Transverse colon (tissue), 4 donors: ENCODE measurements around the gene CDH13. TPM values are rescaled to one million over a fixed set of nuclear protein-coding genes. Genes with fewer than 3 reads are reported as not detected.
A peak's percentile ranks its signal among the peaks of the same experiment; 100 is the strongest.

Experiments used
- DNase-seq: peaks from one replicate; pipeline ENCODE4 v3.0.0-alpha.2; 2019
- H3K27ac ChIP-seq, 4 donors: fragments of 200-600 bp; sonication (generic); 2 replicates each; pipeline ENCODE4 v1.5.1; 2016 to 2018; ENCODE audit warnings: inconsistent platforms in 4 of 4
- H3K27me3 ChIP-seq: fragments of 200-600 bp; sonication (generic); 2 replicates; pipeline ENCODE4 v1.5.1; 2017; ENCODE audit warnings: inconsistent platforms
- H3K36me3 ChIP-seq, 4 donors: fragments of 200-600 bp; sonication (generic); 2 replicates each; pipeline ENCODE4 v1.5.1; 2017 to 2019; ENCODE audit warnings: inconsistent platforms in 4 of 4
- H3K4me1 ChIP-seq, 4 donors: fragments of 200-600 bp; sonication (generic); 2 replicates each; pipeline ENCODE4 v1.5.1; 2017 to 2020; ENCODE audit warnings: inconsistent platforms in 4 of 4
- H3K4me3 ChIP-seq, 4 donors: fragments of 200-600 bp; sonication (generic); 1 replicate in 1 of 4; 2 replicates in 3 of 4; pipeline versions ENCODE4 v1.5.1 to v1.6.1; 2017 to 2019; ENCODE audit warnings: inconsistent platforms in 4 of 4
- H3K9me3 ChIP-seq, 2 donors: fragments of 200-600 bp; sonication (generic); 2 replicates each; pipeline ENCODE4 v1.5.1; 2017 to 2019; ENCODE audit warnings: inconsistent platforms in 2 of 2
- EP300 ChIP-seq: sonication (generic); formaldehyde crosslinking; IDR thresholded peaks from one replicate; pipeline ENCODE4 v1.6.1; 2017; ENCODE audit warnings: antibody characterized with exemption, low read depth
- POLR2A ChIP-seq: fragments of 450-650 bp; IDR thresholded peaks from one replicate; pipeline ENCODE4 v1.6.1; 2016; ENCODE audit warnings: antibody characterized with exemption, mild to moderate bottlenecking, moderate library complexity
- POLR2AphosphoS5 ChIP-seq, 3 donors: sonication (generic); formaldehyde crosslinking; IDR thresholded peaks; one replicate each; pipeline ENCODE4 v1.6.1; 2016; ENCODE audit warnings: antibody characterized with exemption in 3 of 3
- WGBS, 2 donors: methylation state at CpG; one replicate each; pipeline ENCODE4 v1.1.5; 2018; ENCODE audit warnings: low coverage in 1 of 2; 5-methylcytosine and 5-hydroxymethylcytosine counted together
- in situ Hi-C, 4 donors: fragments of 200-750 bp; cut with MboI; loops; one replicate each; pipeline versions ENCODE4 v1.15.0 to v1.15.1; 2017; ENCODE audit warnings: low sequenced_read_pairs in 3 of 4, low pct_ligation_motif_present in 1 of 4, low pct_unique_long_range_greater_than_20kb in 1 of 4
- intact Hi-C: fragments of 100-400 bp; cut with DNase I; formaldehyde crosslinking; loops from one replicate; pipeline ENCODE4 v1.15.1; 2023; ENCODE audit warnings: low total_unique reads
- total RNA-seq, 4 donors: library from RNA; depleted of rRNA; stranded (reverse); fragments of >200 nt; gene quantifications; one replicate each; pipeline ENCODE4 v1.1.0, GENCODE V29; 2016
- TF ChIP-seq, protein P1 (sequence below), 5 experiments: fragments of 200-600 bp in 3 of 5; fragments of 450-650 bp in 2 of 5; sonication (generic) in 3 of 5; IDR thresholded peaks; 1 replicate in 2 of 5; 2 replicates in 3 of 5; pipeline ENCODE4 v1.5.1; 2016 to 2017; ENCODE audit warnings: antibody characterized with exemption in 5 of 5, inconsistent platforms in 3 of 5, mild to moderate bottlenecking in 2 of 5, moderate library complexity in 1 of 5

Gene CDH13
- total RNA-seq, 4 donors from 2014 or later = 3.8 to 28.1 (median 5.8) TPM

DNA sequence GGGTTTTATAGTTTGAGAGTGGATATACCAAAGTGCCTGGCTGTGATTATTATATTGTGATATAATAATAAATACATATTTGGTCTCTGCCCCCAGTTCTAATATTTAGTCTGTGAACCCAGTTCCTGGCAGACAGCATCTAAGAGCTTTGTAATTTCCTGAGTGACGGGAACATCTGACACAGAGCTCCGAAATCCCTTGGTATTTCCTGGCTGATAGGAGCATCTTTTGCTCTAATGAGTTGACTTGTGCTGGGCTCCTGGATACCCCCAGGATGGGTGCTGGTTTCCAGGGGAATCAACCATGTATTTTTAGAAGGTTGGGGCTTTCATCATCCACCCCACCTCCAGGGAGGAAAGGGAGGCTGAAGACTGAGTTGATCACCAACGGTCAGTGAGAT, 187.3 kb downstream of the CDH13 start:
- in situ Hi-C loops (no loop called here), intact Hi-C loops (no loop called here)
- no peak overlapping the region for H3K27ac ChIP-seq
- TF ChIP-seq EP300 (no peak), POLR2AphosphoS5 (IDR thresholded peaks at IDR 0.05) (no peak), POLR2A (no peak)
- TF ChIP-seq, protein P1, sequence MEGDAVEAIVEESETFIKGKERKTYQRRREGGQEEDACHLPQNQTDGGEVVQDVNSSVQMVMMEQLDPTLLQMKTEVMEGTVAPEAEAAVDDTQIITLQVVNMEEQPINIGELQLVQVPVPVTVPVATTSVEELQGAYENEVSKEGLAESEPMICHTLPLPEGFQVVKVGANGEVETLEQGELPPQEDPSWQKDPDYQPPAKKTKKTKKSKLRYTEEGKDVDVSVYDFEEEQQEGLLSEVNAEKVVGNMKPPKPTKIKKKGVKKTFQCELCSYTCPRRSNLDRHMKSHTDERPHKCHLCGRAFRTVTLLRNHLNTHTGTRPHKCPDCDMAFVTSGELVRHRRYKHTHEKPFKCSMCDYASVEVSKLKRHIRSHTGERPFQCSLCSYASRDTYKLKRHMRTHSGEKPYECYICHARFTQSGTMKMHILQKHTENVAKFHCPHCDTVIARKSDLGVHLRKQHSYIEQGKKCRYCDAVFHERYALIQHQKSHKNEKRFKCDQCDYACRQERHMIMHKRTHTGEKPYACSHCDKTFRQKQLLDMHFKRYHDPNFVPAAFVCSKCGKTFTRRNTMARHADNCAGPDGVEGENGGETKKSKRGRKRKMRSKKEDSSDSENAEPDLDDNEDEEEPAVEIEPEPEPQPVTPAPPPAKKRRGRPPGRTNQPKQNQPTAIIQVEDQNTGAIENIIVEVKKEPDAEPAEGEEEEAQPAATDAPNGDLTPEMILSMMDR (IDR thresholded peaks at IDR 0.05) = no peak
- H3K36me3 ChIP-seq = no peaks in the 10 kb centered on the region
- DNase-seq = no peak
- H3K4me3 ChIP-seq = no peak overlapping the region
- H3K9me3 ChIP-seq = no peaks in the 10 kb centered on the region
- no peaks in the 10 kb centered on the region for H3K27me3 ChIP-seq
- no peaks in the 10 kb centered on the region for H3K4me1 ChIP-seq
- 81 to 93% methylated on average over 3 of the region's 3 CpGs for WGBS, 2 donors

DNA sequence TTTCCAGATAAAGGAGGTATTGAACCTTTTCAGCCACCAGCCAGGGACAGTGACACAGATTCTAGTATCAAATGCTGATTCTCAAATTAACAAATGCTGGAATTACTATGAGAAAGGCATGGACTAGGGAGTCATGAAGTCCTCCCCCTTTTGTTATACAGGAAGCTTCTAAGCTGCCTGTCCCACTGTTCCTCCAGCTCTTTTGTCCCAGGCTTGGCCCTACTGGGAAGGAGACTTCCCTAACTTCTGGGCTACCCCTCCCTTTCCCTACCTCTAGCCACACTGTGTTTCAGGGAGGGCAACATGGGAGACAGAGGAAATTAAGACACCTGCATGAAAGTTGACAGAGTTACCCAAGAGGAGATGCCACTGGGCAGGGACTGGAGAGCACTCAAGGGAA, 192.5 kb downstream of the CDH13 start:
- in situ Hi-C loops (no loop called here), intact Hi-C loops (no loop called here)
- H3K4me1 ChIP-seq = no peaks in the 10 kb centered on the region
- no peaks in the 10 kb centered on the region for H3K36me3 ChIP-seq
- no peaks in the 10 kb centered on the region for H3K9me3 ChIP-seq
- no peak for TF ChIP-seq POLR2AphosphoS5 (IDR thresholded peaks at IDR 0.05)
- no peak for TF ChIP-seq EP300
- TF ChIP-seq, protein P1 (IDR thresholded peaks at IDR 0.05) = no peak
- no peak for TF ChIP-seq POLR2A
- no peak overlapping the region for H3K27ac ChIP-seq
- no peaks in the 10 kb centered on the region for H3K27me3 ChIP-seq
- DNase-seq = no peak
- no peak overlapping the region for H3K4me3 ChIP-seq

DNA sequence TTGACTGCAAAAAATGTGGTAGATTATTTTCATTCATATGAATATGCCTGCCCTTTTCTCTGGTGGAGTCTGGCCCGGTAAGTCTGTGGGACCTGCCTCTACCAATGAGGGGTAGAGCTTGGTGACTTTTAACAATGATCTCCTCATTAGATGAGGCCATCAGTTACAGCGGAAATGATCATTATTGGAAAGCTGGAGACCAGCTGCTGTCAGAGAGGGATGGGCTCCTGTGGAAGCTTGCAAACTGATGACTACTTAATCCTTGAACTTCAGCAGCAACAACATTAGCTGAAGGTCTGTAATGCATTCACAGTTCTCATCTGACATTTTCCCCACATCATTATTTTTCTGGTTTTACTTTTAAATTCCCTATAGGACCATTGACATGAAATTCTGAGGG, 194.1 kb downstream of the CDH13 start:
- Histone ChIP-seq H3K4me3 (no peak overlapping the region), H3K9me3 (peaks cover 0 to 4% of the 10 kb centered on the region in 2 donors), H3K4me1 (no peaks in the 10 kb centered on the region), H3K36me3 (no peaks in the 10 kb centered on the region), H3K27ac (no peak overlapping the region), H3K27me3 (no peaks in the 10 kb centered on the region)
- intact Hi-C loops (no loop called here), in situ Hi-C loops (no loop called here)
- TF ChIP-seq, protein P1 (IDR thresholded peaks at IDR 0.05) = no peak
- TF ChIP-seq POLR2AphosphoS5 (IDR thresholded peaks at IDR 0.05) (no peak), POLR2A (no peak), EP300 (no peak)
- 82 to 92% methylated on average over 2 of the region's 2 CpGs for WGBS, 2 donors
- DNase-seq = no peak

DNA sequence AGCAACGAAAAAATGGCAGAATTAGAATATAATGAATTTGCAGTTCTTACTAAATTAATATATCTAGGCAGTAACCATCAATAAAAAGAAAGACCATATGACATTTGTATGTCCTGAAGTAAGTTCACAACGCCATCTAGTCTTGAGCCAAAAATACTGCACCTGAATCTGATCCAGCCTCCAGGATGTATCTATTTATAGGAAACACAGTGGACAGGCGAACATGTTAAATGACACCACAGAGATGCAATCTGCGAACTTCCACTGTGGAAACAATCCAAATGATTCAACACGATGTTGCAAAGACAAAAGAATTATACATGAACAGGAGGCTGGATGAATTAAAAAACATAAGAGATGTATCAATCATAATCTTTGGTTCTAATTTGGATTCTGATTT, 197.6 kb downstream of the CDH13 start:
- TF ChIP-seq POLR2AphosphoS5 (IDR thresholded peaks at IDR 0.05) (no peak), POLR2A (no peak), EP300 (no peak)
- TF ChIP-seq, protein P1 (IDR thresholded peaks at IDR 0.05) = peak in 1 of 5 experiments; percentile 5
- in situ Hi-C loops (no loop called here), intact Hi-C loops (no loop called here)
- Histone ChIP-seq H3K4me1 (no peaks in the 10 kb centered on the region), H3K27me3 (no peaks in the 10 kb centered on the region), H3K4me3 (no peak overlapping the region), H3K27ac (no peak overlapping the region), H3K36me3 (no peaks in the 10 kb centered on the region), H3K9me3 (peaks cover 0 to 4% of the 10 kb centered on the region in 2 donors)
- no peak for DNase-seq
- 75 to 82% methylated on average over 5 of the region's 5 CpGs for WGBS, 2 donors
